NCI-H187 (cell line): Measurements from ENCODE around the gene CACNG4.

Experiments used
- DNase-seq, 2 experiments: peaks; one replicate each; lab custom pipeline; 2025; lab: John Stamatoyannopoulos, UW

Gene CACNG4

DNA sequence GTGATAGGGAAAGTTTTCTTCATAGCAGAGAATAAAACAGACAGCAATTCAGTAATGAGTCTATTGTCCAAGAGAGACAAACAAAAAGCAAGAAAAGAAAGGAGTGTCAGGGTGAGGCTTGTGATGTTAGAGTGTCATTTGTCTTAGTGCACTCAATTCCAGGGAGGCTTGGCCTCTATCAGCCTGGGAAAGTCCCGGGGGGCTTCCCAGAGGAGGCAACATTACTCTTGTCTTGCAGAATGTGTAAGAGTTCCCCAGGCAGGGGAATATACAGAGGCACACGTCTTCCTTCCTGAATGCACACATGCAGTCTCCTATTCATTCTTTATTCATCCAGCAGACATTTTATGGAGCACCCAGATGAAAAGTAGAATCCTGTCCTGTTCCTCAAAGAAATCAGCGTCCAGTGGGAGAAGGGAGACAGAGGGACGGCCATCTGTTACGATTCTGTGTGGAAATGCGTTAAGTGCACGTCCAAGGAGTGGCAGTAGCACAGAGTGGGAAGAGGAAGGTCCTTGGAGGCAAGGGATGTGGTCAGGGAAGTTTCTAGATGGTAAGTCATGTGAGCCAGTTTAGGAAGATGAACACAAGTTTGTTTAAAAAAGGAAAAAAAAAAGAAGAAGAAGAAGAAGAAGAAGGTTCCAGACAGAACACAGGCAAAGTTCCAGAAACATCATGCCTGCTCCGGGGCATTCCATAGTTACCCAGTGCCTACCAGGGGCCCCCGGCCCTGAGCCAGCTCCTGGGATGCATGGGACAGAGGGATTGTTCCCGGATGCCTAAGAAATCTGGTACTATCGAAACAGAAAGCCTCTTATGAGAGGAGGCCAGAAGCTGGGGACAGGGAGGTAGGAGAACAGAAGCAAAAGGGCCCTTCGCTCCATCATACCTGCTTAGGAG, 21.1 kb downstream of the CACNG4 start:
- DNase-seq = no peak

DNA sequence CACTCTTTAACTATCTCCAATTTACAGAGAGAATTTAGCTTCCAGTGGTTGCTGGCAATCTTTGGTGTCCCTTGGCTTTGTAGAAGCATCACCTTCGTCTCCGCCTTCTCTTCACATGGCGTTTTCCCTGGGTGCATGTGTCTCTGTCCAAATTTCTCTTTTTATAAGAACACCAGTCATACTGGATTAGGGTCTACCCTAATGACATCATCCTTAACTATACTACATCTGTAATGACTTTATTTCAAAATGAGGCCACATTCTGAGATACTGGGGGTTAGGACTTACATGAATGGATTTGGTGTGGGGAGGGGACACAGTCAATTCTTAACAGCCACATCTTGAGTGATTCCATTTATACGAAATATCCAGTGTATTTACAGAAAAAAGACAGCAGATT, 22.2 kb downstream of the CACNG4 start:
- DNase-seq = no peak

DNA sequence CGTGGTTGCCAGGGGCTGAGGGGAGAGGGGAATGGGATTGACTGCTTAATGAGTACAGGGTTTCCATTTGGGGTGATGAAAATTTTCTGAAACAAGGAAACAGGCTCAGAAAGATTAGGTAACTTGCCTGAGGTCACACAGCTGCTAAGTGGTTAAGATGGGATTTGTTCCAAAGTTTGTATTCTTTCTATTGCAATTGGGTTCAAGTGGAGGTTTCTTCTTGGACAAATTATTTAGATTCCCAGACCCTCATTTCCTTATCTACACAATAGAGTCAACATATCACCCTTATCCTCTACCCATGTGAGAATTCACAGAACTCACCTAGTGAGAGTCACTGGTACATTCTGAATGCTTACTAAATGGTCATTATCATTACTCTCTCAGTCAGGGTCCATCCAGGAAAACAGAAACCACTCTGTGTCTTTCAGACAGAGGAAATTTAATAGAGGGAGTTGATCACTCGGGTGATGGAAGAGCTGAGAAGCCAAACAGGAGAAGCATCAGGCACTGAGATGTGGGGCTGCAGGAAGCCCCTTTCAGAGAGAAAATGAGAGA, 22.6 kb downstream of the CACNG4 start:
- DNase-seq = no peak

DNA sequence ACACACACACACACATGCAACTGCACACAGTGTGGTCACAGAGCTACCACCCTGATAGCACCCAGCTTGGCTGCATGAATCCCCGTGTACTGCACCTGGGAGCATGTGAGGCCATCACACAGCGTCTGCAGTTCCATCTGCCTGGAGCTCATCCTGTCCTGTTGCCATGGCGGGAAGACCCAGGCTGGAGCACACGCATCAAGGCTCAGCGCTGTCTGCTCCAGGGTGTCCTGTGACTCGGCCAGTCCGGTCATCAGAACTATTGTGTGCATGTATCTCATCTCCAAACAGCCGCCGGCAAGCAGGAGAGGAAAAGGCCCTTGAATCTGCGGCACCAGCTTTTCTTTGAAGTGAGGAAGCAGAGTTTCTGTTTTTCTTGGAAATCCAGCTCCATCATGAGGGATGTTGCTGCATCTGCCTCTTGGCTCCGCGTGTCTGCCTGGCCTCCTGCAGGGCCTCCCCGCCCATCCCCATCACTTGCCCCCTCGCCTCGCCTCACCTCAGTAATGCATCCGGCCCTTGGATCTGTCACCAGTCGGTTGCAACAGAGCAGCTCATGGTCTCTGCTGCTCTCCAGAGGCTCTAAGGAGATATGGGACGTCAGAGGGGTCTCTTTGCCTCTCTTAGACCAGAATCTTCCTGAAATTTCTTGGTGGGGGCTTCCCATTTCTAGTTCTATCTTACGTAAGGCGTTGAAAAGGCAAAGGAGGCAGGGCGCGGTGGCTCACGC, 23.7 kb downstream of the CACNG4 start:
- DNase-seq = no peak

DNA sequence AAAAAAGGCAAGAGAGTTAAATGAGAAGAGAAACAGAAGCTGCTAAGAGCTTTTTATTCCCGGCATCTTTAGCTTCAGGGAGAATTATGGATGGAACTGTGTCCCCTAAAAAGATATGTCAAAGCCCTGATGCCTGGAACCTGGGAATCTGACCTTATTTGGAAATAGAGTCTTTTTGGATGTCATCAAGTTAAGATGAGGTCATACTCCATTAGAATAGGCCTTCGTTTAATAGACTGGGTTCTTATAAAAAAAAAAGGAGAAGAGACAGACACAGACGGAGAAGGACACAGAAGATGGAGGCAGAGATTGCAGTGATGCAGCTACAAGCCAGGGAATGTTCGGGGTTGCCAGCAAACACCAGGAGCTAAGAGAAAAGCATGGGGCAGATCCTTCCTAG, 24.6 kb downstream of the CACNG4 start:
- no peak for DNase-seq

DNA sequence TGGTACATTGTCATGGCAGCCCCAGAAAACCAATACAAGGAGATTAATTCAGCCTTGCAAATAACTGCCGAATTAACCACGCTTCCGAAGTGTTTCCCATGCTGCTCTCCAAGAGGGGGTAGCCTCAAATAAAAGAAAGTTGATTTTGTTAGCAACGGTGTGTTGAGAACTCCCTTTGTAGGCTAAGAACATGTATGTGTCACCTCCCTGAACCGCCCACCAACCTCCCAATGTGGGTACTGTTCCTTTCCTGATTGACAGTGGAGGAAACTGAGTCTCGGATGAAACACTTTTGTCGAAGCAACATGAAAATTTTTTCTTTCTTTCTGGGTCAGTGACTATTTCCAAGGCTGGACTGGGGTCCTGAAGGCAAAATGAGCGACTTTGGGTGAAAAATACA, 25.1 kb downstream of the CACNG4 start:
- DNase-seq = no peak

DNA sequence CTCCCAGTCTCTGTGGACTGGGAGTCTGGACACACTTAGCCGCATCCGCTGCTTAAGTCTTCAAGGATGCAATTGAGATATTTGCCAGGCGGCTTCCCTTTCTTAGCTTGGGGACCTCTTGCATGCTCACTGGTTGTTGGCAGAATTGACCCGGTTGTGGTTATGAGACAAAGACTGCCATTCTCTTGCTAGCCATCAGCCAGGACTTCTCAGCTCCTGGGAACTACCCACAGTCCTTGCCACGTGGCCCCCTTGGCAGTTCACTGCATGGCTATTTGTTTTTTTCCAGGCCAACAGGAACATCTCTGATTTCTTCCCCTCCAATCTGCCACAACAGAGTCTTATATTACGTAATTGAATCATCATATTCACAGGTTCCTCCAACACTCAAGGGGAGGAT, 25.5 kb downstream of the CACNG4 start:
- no peak for DNase-seq

DNA sequence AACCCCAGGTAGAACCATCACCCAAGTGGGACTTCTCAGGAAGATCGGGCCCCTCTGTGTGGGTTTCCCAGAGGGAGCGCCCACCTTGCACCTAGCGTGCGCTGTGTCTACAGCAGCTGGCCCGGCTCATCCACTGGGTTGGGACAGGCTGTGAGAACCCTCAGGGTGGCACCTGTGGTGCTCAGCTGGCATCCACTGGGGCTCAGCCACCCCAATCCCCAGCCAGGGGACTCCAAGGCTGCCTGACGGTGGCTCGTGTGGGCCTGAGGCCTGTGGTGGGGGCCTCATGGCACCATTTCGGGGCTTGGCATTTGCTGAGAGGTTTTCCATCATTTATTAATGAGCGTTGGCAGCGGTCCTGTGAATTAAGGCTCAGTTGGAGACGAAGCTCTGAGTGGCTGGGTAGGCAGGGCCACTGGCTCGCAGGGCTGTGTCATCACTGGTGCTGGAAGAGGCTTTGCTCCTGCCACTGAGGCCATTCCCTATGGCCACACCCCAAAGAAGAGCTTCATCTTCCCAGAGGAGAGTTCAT, 28.5 kb downstream of the CACNG4 start:
- DNase-seq = no peak

DNA sequence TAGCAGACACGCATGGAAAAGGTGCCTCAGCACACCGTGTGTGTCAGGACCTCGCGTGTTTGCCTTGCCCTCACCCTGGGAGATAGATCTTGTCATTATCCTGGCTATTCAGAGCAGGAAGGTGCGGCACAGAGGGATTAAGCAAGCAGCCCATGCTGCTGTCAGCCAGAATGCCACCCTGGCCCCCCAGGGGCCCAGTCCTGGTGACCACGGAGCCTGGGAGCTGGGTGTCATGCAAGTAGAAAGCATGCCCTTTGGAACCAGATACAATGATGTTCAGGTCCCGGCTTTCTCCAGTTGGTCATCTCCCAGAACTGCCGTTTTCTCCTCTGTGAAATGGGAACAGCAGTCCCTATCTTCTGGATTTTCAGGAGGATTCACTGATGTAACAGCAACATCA, 29.9 kb downstream of the CACNG4 start:
- no peak for DNase-seq

DNA sequence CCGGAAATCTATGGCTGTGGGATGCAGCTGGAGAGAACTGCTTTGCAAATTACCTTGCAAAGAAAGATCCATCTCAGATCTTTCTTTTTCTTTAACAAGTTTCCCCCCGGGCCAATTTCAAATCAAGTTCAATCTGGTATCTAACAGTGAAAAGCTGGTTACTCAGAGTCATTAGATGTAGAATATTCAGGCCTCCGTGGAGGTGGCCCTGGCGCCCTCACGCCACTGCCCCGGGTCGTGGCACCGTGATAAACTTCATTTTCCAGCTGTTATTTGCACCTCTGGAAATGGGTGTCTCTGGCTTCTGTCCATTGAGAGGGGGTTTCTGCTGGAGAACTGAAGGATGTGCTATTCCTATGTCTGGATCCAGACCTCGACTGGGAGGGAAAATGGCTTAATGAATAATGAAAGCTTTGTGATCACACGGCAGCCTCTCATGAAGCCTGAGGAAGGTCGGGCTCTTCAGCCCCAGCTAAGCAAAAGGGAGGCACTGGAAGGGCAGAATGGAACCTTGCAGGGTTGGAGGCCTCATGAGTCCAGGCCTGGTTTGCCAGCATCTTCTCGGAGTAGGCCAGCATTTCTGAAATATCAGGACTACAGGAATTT, 30.5 kb downstream of the CACNG4 start:
- DNase-seq = no peak

DNA sequence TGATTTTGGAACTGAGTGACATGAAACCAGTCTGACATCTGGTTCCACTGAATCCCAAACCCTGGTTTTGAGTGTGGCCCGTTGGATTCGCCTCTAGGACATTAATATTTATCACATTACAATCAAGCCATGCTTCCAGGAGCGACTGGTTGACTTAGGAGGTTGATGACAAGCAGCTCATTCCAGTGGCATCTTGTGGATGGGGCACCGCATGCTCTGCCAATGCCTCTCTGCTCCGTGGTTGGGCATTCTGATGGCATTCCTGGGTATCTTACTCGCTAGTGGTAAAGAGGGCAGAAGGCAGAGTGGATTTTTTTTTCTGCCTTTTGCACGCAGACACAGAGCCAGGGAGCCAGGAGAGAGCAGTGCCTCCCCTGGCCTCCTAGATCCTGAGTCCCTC, 31.4 kb downstream of the CACNG4 start:
- no peak for DNase-seq

DNA sequence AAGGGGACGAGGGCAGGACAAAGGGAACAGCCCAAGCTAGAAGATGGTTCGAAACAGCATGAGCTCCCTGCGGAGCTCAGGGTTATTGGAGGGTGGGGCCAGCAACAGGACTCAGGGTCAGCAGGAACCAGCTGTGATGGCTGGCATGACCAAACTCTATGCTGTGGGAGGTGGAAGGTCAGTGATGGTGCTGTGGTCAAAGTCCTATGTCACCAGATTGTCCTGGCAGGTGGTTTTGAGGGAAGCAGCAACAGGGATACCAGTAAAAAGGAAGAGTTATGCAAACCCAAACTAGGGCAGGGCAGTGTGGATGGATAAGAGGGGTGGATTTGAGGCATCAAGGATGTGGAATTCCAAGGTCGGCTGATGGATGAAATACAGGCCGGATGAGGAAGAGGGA, 32.4 kb downstream of the CACNG4 start:
- no peak for DNase-seq

DNA sequence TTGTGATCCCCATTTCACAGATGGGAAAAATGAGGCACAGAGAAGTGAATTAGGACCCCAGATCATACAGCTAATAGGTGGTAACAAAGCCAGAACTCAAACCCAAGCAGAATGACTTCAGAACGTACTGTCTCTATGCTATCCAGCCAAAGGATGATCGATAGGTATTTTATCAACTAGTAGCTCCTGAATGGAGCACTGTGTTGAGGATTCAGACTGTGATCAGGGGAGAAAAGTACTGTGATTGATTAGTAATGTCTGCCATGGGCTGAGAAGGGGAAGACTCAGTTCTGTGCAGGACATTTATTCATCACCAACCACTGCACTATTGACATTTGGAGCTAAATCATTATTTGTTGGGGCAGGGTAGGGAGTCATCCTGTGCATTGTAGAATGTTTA, 38.7 kb downstream of the CACNG4 start:
- no peak for DNase-seq

DNA sequence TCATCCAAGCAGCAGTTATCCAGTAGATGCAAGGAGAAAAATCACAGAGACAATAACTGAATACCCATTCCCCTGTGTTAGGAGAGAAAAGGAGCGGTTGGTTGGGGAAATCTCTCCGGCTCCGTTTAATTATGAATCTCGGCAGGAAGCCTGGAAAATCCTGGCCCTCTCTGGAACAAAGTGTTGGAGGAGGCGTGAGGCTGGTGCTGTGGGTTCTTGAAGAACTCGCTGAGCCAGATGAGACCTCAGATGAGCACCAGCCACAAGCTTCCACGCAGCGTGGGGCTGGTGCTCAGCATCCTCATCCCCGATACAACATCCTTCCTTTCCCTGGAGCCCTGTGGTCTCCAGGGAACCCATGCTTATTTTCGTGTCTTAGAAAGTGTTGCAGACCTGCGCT, 39.7 kb downstream of the CACNG4 start:
- DNase-seq = no peak

DNA sequence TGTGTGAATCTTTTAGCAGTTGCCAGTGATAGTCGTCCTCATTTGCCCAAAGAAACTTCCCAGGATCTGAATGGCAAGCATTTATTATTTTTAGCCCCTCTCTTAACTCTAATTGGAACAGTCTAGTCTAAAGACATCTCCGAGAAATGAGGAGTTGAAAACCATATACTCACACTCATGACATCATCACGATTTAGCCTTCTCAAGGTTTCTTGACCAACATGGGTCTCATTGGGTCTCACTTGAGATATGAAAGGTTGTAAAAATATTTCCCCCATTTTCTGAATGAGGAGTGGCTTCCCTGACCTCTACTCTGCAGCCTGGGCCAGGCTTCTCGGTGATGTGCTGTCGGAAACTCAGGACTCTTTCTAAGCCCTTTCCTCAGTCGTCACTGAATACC, 42.8 kb downstream of the CACNG4 start:
- no peak for DNase-seq

DNA sequence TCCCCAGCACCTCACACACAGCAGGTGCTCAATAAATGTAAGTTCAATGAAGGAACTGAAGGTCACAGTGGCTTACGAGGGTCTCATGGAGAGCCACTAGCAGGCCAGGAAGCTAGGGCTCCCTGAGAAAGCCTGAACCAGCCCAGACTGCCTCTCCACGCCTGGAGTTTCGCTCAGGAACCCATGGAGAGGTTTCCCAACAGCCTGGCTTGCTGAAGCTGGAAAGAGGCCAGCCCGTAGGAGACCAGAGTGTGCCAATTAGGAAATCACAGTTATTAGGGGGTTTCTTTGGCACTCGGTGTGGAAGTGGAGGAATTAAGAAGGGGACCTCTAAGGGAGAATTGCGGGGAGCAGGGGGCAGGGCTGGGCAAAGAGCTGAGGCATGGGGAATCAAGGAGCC, 43.6 kb downstream of the CACNG4 start:
- DNase-seq = no peak

DNA sequence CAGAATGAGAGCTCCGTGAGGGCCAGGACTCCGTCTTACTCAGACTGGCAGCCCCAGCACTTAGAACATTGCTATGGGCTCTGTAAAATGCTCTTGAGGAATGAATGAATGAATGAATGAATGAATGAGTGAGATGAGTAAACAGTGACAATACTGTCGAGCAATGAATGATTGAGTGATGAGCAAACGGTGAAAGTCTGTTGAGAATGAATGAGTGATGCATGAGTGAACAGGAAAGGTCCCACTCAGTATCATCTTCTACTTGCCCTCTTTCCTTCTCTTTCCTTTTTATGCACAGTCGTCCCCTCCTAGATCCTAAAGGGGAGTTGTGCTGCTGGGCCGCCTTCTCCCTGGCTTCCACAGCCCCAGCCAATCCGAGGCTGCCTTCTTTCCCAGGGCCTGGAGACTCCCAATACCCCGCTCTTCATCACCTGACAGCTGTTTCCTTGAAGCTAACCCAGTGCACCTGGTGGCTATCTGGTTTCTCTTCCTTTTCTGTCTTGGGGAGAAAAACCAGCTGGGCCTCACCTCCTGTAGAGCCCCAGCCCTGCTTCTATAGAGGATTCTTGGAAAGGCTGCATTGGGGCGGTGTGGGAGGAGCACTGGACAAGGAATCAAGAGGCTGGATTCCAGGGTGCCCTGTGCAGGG, 47.1 kb downstream of the CACNG4 start:
- no peak for DNase-seq

DNA sequence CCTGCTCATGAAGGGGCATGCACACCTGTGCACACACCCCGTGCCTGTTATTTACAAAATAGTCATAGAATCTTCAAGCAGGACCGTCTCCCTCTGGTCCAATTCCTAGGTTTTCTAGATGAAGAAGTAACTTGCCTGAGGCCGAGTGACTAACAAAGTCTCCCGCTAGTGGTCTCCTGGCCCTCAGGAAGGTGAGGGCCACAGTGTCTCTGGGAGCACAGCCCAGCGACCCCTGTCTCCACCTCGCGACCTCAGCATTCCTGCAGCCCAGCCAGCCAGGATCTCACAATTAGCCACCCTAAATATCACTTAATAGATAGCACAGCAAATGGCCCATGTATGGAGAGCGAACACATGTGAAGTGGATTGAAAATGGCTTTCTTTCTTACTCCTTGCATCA, 49.4 kb downstream of the CACNG4 start:
- DNase-seq = no peak

DNA sequence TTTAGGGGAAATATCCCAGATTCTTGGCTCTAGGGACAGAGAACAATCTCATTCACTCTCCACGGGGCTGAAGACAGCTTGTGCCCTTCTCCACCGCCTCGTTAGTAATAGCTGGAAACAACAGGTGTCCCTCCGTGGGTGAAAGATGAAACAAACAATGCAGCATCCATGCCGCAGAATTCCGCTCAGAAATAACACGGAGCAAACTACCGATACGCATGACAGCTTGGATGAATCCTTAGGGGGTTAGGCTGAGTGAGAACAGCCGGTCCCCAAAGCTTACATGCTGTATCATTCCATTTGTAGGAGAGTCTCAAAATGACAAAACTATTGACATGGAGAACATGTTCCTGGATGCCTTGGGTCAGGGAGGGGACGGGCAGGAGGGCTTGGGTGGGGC, 50.5 kb downstream of the CACNG4 start:
- DNase-seq = no peak

DNA sequence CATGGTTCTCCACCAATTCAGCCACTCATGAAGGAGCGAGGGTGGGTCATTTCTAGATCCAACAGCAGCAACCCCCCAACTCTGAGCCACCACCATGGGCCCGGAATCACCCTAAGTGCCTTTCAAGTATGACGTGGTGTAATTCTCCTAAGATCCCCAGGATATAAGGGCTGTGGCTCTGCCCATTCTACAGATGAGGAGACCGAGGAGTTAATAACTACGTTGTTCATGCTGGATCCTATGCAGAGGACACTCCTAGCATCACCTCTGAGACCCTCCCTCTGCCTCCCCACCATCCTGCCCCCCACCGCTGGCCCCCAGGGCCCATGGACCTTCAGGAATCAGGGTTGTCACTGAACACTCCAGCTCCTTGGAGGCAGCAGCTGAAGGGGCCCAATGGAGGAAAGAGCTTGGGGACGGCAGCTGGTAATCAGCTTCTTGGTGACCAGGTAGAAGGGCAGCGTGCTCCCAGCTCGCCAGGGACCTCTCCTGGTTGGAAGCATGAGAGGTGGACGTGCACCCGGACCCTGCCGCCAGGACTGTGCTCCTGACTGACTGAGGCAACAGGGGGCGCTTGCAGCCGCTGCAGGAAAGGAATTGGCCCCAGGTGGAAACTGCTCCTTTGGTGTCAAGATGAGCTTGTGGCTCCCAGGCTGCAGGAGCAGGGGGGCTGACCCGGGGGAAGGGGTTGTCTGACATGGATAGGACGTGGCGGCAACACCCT, 51.7 kb downstream of the CACNG4 start:
- DNase-seq = no peak

DNA sequence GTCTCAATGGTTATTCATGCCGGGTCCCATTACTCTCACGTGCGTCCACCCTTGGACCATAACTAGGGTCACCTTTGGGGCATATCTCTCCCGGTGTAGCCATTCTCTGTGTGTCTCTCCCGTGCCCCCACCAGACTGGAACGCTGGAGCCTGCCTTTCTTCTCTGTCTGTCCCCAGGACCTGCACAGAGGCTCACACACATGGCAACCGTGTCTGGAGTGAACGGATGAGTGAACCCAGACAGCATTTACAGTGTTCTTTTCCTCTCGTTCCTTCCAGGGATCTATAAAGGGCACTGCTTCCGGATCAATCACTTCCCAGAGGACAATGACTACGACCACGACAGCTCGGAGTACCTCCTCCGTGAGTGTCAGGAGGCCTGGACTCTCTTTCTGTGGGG, 53.4 kb downstream of the CACNG4 start:
- DNase-seq = no peak
